RPMI8226 (cell line): Measurements from ENCODE around the gene TSC22D1.
"Not testable (repeated sequence)": the region's sequence is repeated elsewhere in the genome, so short reads cannot be mapped to it uniquely, and the experiment has no call there.

ENCODE experiments used
- DNase-seq: peaks from one replicate; pipeline ENCODE4 v3.0.0-alpha.2; 2015

TSC22D1 gene

GRCh38 chr13:44566601-44567000 lies 9.5 kb downstream of the TSC22D1 start:
- no peak for DNase-seq

DNA sequence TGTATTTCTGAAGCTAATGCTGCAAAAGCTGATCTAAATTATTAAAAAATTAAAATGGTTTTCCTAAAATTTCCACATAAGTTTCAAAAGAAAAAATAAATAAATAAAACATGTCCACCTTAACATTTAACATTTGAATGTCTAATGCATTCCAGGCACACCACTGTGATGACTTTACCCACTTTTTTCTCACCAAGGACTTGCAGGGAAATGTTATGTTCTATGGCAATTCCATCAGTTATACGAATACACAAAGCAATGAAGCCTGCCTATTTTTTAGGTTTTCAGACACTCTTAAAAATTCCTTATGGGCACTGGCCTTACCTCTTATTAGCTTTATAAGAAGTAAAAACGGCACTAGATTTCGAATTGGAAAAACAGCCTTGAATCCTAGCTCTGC lies 10.2 kb downstream of the TSC22D1 start:
- no peak for DNase-seq

- no peak for DNase-seq
Observed at GRCh38 chr13:44564936-44565335, 11.2 kb downstream of the TSC22D1 start.

DNA sequence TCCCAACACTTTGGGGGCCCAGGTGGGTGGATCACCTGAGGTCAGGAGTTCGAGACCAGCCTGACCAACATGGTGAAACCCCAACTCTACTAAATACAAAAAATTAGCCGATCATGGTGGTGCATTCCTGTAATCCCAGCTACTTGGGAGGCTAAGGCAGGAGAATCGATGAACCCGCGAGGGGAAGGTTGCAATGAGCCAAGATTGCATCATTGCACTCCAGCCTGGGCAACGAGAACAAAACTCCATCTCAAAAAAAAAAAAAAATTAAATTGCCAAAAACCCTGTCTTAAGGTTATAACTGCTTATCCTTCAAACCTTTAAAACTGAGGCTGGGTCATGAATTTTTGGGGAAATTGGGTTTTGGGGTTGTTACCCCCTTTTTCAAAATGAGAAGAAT lies 13.3 kb downstream of the TSC22D1 start:
- DNase-seq, result not testable (repeated sequence)

DNA sequence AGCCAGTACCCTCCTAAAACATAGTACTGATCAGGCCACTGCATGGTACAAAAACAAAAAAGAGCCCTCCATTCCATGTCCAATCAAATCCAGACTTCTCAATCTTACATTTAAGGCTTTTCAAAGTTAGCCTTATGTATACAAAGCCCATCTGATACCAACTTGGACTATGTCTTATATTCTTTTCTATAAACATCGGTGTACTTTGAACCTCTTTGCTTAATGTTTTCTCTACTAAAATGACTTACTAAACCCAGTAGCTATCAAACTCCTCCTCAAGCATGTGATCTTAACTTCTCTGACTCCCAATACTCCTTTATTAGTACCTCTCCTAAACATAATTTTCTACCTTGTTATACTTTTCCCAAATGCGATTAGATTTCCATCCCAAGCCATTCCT lies 14.8 kb downstream of the TSC22D1 start:
- no peak for DNase-seq

- no peak for DNase-seq
Observed at GRCh38 chr13:44557986-44558385, 18.1 kb downstream of the TSC22D1 start.

GRCh38 chr13:44555207-44555606 lies 20.9 kb downstream of the TSC22D1 start:
- DNase-seq, result no peak

DNA sequence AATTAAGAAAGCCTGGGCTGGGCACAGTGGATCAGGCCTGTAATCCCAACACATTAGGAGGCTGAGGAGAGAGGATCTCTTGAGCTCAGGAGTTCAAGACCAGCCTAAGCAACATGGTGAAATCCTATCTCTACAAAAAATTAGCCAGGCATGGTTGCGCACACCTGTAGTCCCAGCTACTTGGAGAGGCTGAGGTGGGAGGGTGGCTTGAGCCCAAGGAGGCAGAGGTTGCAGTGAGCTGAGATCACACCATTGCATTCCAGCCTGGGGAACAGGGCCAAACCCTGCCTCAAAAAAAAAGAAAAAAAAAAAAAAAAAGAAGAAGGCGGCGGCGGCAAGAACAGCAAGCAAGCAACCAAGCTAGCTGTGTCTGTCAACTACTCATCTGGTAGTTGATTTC lies 26.7 kb downstream of the TSC22D1 start:
- DNase-seq, result no peak

GRCh38 chr13:44546164-44546563 lies 30.0 kb downstream of the TSC22D1 start:
- no peak for DNase-seq

DNA sequence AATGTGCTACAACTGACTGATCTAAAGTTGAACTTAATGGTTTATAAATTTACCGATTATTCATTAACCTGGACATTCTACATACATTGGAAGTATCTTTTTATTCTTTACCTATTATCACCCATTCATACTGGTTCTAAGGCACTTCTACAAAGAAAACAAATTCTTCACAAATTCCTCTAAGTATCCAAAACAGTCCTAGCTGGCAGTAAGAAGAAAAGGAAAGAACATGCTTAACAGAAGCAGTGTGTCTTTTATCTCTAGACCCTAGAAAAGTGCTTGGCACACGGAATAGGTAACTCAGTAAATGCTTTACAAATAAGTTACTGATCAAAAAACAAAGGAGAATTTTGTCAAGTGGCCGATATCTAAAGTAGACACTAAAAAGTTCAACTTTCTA lies 32.8 kb downstream of the TSC22D1 start:
- no peak for DNase-seq

GRCh38 chr13:44542361-44542760 lies 33.8 kb downstream of the TSC22D1 start:
- DNase-seq, result no peak

DNA sequence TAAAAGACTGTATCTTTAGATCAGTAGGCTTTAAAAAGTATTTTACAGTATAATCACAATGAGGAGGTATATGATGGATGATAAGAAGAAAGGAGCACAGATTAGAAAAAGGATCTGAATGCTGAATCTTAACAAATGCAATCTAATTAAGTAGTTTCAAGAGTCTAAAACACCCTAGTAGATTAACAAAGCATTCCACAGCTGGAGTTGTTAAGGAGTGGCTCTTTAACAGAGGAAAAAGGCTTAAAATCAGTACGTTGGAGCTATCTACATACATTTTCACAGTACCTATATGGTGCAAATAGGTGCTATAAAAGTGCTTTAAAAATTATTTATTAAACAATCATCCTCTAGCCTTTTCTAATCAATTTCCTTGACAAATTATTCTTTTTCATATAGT lies 34.5 kb downstream of the TSC22D1 start:
- DNase-seq, result no peak

- no peak for DNase-seq
Observed at GRCh38 chr13:44540761-44541434, 35.2 kb downstream of the TSC22D1 start.

GRCh38 chr13:44537248-44537647 lies 38.9 kb downstream of the TSC22D1 start:
- no peak for DNase-seq

DNA sequence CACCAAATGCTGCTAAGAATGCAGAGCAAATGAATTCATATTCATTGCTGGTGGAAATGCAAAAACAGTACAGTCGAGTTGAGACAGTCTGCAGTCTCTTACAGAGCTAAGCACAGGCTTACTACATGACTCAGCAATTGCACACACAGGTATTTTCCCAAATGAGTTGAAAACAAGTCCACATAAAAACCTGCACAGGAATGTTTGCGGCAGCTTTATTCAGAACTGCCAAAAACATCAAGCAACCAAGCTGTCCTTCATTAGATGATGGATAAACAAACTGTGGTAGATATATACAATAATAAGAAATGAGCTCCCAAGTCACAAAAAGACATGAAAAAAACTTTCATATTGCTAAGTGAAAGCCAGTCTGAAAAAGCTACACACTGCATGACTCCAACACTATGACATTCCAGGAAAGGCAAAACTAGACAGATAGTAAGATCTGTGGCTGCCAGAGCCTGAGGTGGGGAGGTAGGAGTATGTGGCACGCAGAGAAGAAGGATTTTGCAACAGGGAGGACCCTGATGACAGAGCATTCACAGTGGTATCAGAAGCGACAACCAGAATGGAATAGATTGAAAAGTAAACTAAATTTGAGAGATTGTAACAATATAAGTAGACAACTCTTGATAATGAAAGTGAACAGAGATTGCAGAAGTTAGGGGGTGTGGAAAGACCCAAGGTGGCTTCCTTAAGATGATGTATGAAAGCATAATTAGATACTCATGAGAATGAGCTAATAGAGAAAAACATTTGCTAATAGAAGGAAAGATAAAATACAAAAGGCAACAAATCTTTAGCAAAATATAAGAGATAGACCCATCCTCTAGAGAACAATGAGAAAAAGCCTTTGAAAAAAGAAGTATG lies 52.7 kb downstream of the TSC22D1 start:
- DNase-seq, result peak; percentile 52

- no peak for DNase-seq
Observed at GRCh38 chr13:44519642-44520041, 56.5 kb downstream of the TSC22D1 start.

DNA sequence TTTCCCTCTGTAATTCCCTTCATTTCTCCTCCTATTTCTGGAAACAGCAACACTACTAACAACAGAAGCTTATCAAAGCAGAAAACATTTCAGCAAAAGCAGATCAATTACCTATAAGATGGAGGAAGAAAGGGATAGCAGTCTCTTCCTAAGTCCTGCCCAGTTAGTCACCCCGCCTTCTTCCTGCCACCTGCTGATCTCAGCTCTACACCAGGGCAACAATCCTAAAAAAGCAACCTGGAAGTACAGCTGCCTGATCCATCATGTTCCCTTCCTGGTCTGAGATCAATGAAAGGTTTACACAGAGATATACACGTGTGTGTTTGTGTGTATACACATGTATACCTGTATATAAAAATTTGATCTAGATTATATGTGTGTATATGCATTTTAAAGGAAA lies 59.4 kb downstream of the TSC22D1 start:
- no peak for DNase-seq

- DNase-seq, result no peak
Observed at GRCh38 chr13:44514278-44514677, 61.9 kb downstream of the TSC22D1 start.

DNA sequence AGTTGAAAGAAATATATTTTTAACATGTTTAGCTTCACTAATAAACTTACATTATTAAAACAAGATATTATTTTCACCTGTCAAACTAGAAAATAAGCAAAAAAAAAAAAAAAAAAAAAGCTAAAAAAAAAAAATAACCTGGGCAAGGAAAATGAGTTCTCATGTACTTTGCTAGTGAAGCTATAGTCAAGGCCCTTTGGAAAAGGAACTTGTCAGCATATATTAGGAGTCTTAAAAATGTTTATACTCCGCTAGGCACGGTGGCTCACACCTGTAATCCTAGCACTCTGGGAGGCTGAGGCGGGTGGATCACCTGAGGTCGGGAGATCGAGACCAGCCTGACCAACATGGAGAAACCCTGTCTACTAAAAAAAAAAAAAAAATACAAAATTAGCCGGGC lies 66.3 kb downstream of the TSC22D1 start:
- not testable (repeated sequence) for DNase-seq

GRCh38 chr13:44508562-44509077 lies 67.5 kb downstream of the TSC22D1 start:
- no peak for DNase-seq

DNA sequence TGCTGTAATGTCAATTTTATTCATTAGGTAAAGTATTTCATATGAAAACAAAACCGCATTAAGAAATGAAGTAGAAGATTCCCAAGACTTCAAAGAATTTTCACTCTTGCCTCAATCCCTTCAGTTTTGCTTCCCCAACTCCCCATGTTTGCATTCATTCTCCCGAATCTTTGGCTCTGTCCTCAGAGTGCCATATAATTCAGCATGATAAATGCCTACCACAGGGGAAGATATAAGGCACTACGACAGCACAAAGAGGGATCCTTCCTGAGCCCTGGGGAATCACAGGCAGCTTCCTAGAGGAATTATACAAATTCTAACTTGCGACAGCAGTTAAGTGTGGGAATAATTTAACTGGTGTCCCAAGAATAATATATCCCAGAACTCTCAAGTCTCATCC lies 68.5 kb downstream of the TSC22D1 start:
- no peak for DNase-seq

- DNase-seq, result no peak
Observed at GRCh38 chr13:44506719-44507118, 69.4 kb downstream of the TSC22D1 start.

- no peak for DNase-seq
Observed at GRCh38 chr13:44506251-44506650, 69.9 kb downstream of the TSC22D1 start.

DNA sequence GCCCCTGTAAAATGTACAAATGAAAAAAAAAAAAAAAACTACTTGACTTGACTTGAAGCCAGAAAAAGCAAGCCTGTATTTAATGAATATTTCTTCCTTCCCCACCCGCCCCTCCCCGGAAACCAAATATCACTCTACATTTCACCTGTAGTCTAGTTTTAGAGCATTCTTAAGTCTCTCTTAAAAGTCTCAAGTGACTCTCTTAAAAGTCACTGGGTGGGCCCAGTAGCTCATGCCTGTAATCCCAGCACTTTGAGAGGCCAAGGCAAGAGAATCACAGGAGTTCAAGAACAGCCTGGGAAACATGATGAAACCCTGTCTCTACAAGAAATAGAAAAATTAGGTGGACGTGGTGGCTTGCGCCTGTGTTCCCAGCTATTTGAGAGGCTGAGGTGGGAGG lies 72.0 kb downstream of the TSC22D1 start:
- no peak for DNase-seq
